GM18526 (cell line): ENCODE measurements around the gene PLA2G2D.

Experiments
- POLR2A ChIP-seq: IDR thresholded peaks from 3 replicates; pipeline ENCODE4 v1.6.1; 2011; ENCODE audit not compliant: insufficient read length; ENCODE audit errors: extremely low read depth

Gene PLA2G2D

GRCh38 chr1:20089328-20090077 lies 29.8 kb downstream of the PLA2G2D start:
- no peak for TF ChIP-seq POLR2A

- TF ChIP-seq POLR2A: no peak
Observed at GRCh38 chr1:20087668-20088067, 31.7 kb downstream of the PLA2G2D start.

GRCh38 chr1:20086800-20087199 lies 32.5 kb downstream of the PLA2G2D start:
- TF ChIP-seq POLR2A: no peak

GRCh38 chr1:20083178-20083944 lies 36.0 kb downstream of the PLA2G2D start:
- no peak for TF ChIP-seq POLR2A

GRCh38 chr1:20082772-20083171 lies 36.6 kb downstream of the PLA2G2D start:
- no peak for TF ChIP-seq POLR2A

GRCh38 chr1:20081353-20081810 lies 38.0 kb downstream of the PLA2G2D start:
- TF ChIP-seq POLR2A: no peak

- TF ChIP-seq POLR2A: no peak
Observed at GRCh38 chr1:20080441-20081352, 38.6 kb downstream of the PLA2G2D start.

- TF ChIP-seq POLR2A: no peak
Observed at GRCh38 chr1:20079661-20080305, 39.6 kb downstream of the PLA2G2D start.

GRCh38 chr1:20078711-20079110 lies 40.6 kb downstream of the PLA2G2D start:
- TF ChIP-seq POLR2A: no peak

- TF ChIP-seq POLR2A: no peak
Observed at GRCh38 chr1:20078171-20078651, 41.1 kb downstream of the PLA2G2D start.

- TF ChIP-seq POLR2A: no peak
Observed at GRCh38 chr1:20076710-20077461, 42.5 kb downstream of the PLA2G2D start.

GRCh38 chr1:20076223-20076622 lies 43.1 kb downstream of the PLA2G2D start:
- TF ChIP-seq POLR2A: no peak

GRCh38 chr1:20075345-20075744 lies 44.0 kb downstream of the PLA2G2D start:
- no peak for TF ChIP-seq POLR2A

- no peak for TF ChIP-seq POLR2A
Observed at GRCh38 chr1:20074725-20075171, 44.6 kb downstream of the PLA2G2D start.
